Fibroblast of lung (primary cell): ENCODE measurements around the gene MPHOSPH6. TPM values are rescaled to one million over a fixed set of nuclear protein-coding genes. Genes with fewer than 3 reads are reported as not detected.

Source experiments
- DNase-seq, 2 donors: peaks; one replicate each; pipeline versions ENCODE4 v3.0.0 to v3.0.0-alpha.2; 2010; ENCODE audit warnings: low read depth in 2 of 2
- H2AFZ ChIP-seq: 2 replicates; pipeline ENCODE4 v1.5.1; 2012; ENCODE audit warnings: low read length, control low read depth, inconsistent platforms
- H3K27ac ChIP-seq: 2 replicates; pipeline ENCODE4 v1.5.1; 2011; ENCODE audit warnings: low read length, control low read depth; ENCODE audit not compliant: insufficient read depth
- H3K27me3 ChIP-seq: 2 replicates; pipeline ENCODE4 v1.5.1; 2011; ENCODE audit warnings: mild to moderate bottlenecking, low read length; ENCODE audit not compliant: control insufficient read depth, insufficient read depth
- H3K36me3 ChIP-seq: 2 replicates; pipeline ENCODE4 v1.5.1; 2011; ENCODE audit warnings: low read length; ENCODE audit not compliant: control insufficient read depth, insufficient read depth
- H3K4me1 ChIP-seq: 2 replicates; pipeline ENCODE4 v1.5.1; 2011; ENCODE audit warnings: low read length; ENCODE audit not compliant: control insufficient read depth, insufficient read depth; ENCODE audit errors: extremely low read depth
- H3K4me2 ChIP-seq: 2 replicates; pipeline ENCODE4 v1.5.1; 2011; ENCODE audit warnings: low read length, control low read depth; ENCODE audit not compliant: insufficient read depth; ENCODE audit errors: extremely low read depth
- H3K4me3 ChIP-seq, 4 experiments: fragments of 200-600 bp in 1 of 4; sonication (generic) in 1 of 4; replicated peaks in 1 of 4; 2 replicates each; pipeline ENCODE4 v1.5.1; 2011 to 2016; ENCODE audit warnings: low read length in 4 of 4, low read depth in 3 of 4, mild to moderate bottlenecking in 3 of 4, control low read depth in 2 of 4, inconsistent platforms in 1 of 4, mixed read lengths in 1 of 4; ENCODE audit not compliant: insufficient read depth in 1 of 4; ENCODE audit errors: control extremely low read depth in 1 of 4
- H3K79me2 ChIP-seq: 2 replicates; pipeline ENCODE4 v1.5.1; 2012; ENCODE audit warnings: mild to moderate bottlenecking, low read length, inconsistent platforms; ENCODE audit not compliant: control insufficient read depth, insufficient read depth
- H3K9ac ChIP-seq: 2 replicates; pipeline ENCODE4 v1.5.1; 2011; ENCODE audit warnings: mild to moderate bottlenecking, low read length, control low read depth; ENCODE audit not compliant: insufficient read depth
- H3K9me3 ChIP-seq: 2 replicates; pipeline ENCODE4 v1.5.1; 2012; ENCODE audit warnings: low read depth, low read length; ENCODE audit not compliant: control insufficient read depth, insufficient read depth
- H4K20me1 ChIP-seq: 2 replicates; pipeline ENCODE4 v1.5.1; 2011; ENCODE audit warnings: low read length; ENCODE audit not compliant: control insufficient read depth, insufficient read depth; ENCODE audit errors: extremely low read depth
- EZH2 ChIP-seq: IDR thresholded peaks from 2 replicates; pipeline ENCODE4 v1.5.1; 2012; ENCODE audit warnings: low read length, control low read depth, mild to moderate bottlenecking; ENCODE audit errors: missing control alignments
- polyA plus RNA-seq, 2 donors: library from polyadenylated mRNA; depleted of rRNA in 1 of 2; stranded (reverse) in 1 of 2; unstranded in 1 of 2; fragments of >200 nt; gene quantifications; 2 replicates each; pipeline ENCODE4 v1.2.1, GENCODE V29; 2011 to 2012; ENCODE audit warnings: missing spikeins in 1 of 2
- total RNA-seq: library from RNA; depleted of rRNA; stranded (reverse); fragments of >200 nt; gene quantifications from 2 replicates; pipeline ENCODE4 v1.2.1, GENCODE V29; 2014
- TF ChIP-seq, protein P1 (sequence below), 2 donors: IDR thresholded peaks in 1 of 2; conservative IDR thresholded peaks in 1 of 2; 1 replicate in 1 of 2; 2 replicates in 1 of 2; pipeline ENCODE4 v1.5.1; 2011 to 2012; ENCODE audit warnings: low read length in 2 of 2, control low read depth in 1 of 2, inconsistent platforms in 1 of 2, low read depth in 1 of 2, mild to moderate bottlenecking in 1 of 2

Gene MPHOSPH6
- total and polyA plus RNA-seq, 2 donors (not counting 1 experiment from before 2014, with no cell fraction given): 30.4 to 36.5 TPM

GRCh38 chr16:82187829-82188228 lies 17.8 kb upstream of the MPHOSPH6 start:
- no peaks in the 10 kb centered on the region for H3K36me3 ChIP-seq
- peaks cover 1% of the 10 kb centered on the region for H3K4me1 ChIP-seq
- H4K20me1 ChIP-seq: no peaks in the 10 kb centered on the region
- no peaks in the 10 kb centered on the region for H3K79me2 ChIP-seq
- TF ChIP-seq, protein P1, sequence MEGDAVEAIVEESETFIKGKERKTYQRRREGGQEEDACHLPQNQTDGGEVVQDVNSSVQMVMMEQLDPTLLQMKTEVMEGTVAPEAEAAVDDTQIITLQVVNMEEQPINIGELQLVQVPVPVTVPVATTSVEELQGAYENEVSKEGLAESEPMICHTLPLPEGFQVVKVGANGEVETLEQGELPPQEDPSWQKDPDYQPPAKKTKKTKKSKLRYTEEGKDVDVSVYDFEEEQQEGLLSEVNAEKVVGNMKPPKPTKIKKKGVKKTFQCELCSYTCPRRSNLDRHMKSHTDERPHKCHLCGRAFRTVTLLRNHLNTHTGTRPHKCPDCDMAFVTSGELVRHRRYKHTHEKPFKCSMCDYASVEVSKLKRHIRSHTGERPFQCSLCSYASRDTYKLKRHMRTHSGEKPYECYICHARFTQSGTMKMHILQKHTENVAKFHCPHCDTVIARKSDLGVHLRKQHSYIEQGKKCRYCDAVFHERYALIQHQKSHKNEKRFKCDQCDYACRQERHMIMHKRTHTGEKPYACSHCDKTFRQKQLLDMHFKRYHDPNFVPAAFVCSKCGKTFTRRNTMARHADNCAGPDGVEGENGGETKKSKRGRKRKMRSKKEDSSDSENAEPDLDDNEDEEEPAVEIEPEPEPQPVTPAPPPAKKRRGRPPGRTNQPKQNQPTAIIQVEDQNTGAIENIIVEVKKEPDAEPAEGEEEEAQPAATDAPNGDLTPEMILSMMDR (conservative IDR thresholded peaks at IDR 0.05 in 1 of 2, IDR thresholded peaks at IDR 0.05 in 1 of 2; ENCODE audit: low read depth in 1 of 2, low read length in 2 of 2): no peak
- TF ChIP-seq EZH2: no peak
- H3K27me3 ChIP-seq: no peaks in the 10 kb centered on the region
- no peak overlapping the region for H3K27ac ChIP-seq
- H3K9ac ChIP-seq: no peak overlapping the region
- DNase-seq: no peak
- no peaks in the 10 kb centered on the region for H3K9me3 ChIP-seq
- no peak overlapping the region for H2AFZ ChIP-seq
- no peak overlapping the region for H3K4me3 ChIP-seq
- no peak overlapping the region for H3K4me2 ChIP-seq

DNA sequence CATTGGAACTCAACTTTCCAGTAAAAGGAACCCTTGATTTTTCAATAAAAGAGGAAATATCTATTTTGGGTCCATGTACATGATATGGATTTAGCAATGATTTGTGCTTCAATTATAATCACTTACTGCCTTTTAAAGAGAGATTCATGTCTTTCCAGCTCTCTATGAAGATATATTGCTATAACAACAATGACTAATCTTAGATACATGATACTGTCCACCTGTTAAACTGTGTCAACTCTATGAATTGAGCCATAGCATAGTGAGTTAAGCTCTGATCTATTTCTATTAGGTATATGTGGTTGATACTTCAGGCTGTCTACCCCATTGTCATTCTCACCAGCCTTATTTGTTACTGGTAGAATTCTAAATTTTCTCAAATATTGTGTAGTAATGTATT lies 15.0 kb upstream of the MPHOSPH6 start:
- no peak for TF ChIP-seq EZH2
- TF ChIP-seq, protein P1 (conservative IDR thresholded peaks at IDR 0.05 in 1 of 2, IDR thresholded peaks at IDR 0.05 in 1 of 2; ENCODE audit: low read depth in 1 of 2, low read length in 2 of 2): no peak
- Histone ChIP-seq H3K4me3 (no peak overlapping the region), H3K27me3 (no peaks in the 10 kb centered on the region), H3K4me2 (no peak overlapping the region), H3K9ac (no peak overlapping the region), H2AFZ (no peak overlapping the region), H4K20me1 (no peaks in the 10 kb centered on the region), H3K27ac (no peak overlapping the region), H3K4me1 (no peaks in the 10 kb centered on the region), H3K36me3 (no peaks in the 10 kb centered on the region), H3K9me3 (no peaks in the 10 kb centered on the region), H3K79me2 (no peaks in the 10 kb centered on the region)
- DNase-seq: no peak

- no peak for TF ChIP-seq EZH2
- TF ChIP-seq, protein P1 (conservative IDR thresholded peaks at IDR 0.05 in 1 of 2, IDR thresholded peaks at IDR 0.05 in 1 of 2; ENCODE audit: low read depth in 1 of 2, low read length in 2 of 2): no peak
- no peaks in the 10 kb centered on the region for H3K36me3 ChIP-seq
These were observed 14.2 kb upstream of the MPHOSPH6 start for GRCh38 chr16:82184213-82184612.

More at GRCh38 chr16:82184213-82184612, 14.2 kb upstream of the MPHOSPH6 start:
- Histone ChIP-seq H3K9ac (no peak overlapping the region), H3K4me3 (no peak overlapping the region), H3K79me2 (no peaks in the 10 kb centered on the region), H3K27ac (no peak overlapping the region), H4K20me1 (no peaks in the 10 kb centered on the region), H2AFZ (no peak overlapping the region), H3K4me1 (no peaks in the 10 kb centered on the region), H3K9me3 (no peaks in the 10 kb centered on the region), H3K4me2 (no peak overlapping the region), H3K27me3 (no peaks in the 10 kb centered on the region)
- DNase-seq: no peak
